HG03064 (cell line): ENCODE measurements around the gene IL16.
"Not testable (repeated sequence)": the region's sequence is repeated elsewhere in the genome, so short reads cannot be mapped to it uniquely, and the experiment has no call there.

ENCODE experiments used
- ATAC-seq: cut with Tn5 transposase; IDR thresholded peaks from one replicate; pipeline ENCODE4 v1.9.1; 2021; ENCODE audit warnings: low read depth; ENCODE audit not compliant: unreplicated experiment

Gene IL16

GRCh38 chr15:81327516-81327915 lies 130.8 kb downstream of the IL16 start:
- no peak for ATAC-seq

GRCh38 chr15:81329446-81329845 lies 132.8 kb downstream of the IL16 start:
- no peak for ATAC-seq

DNA sequence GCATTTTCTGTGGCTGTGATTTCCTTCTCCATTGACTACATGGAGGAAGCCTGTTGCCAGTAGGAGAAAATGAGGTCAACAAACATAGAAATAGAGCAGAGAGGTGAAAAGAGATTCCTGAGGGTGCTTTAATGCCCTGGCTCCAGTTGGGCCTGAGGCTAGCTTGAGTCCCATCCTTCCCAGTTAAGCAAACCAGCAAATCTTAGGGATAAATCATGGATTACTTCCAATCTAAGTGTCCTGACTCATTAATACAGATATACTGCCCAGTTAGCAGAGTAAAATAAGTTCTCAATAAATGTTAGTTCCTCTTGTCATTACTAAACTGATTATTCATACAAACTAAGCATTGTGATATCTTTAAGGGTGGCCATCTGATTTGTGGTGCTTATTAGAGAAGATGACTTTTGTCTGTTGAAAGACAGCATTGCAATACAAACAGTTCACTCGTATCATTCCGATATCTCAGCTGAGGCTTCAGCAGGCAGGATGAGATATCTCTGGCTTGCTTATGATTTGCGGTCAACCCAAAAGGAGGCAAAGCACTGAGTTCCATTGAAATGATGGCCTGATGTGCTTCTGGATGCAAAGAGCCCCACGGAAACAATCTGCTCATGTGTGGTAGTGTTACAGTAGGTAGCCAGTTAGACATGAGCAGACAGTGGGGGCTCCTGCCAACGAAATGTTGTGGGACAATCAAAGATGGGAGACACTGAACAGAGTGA lies 133.8 kb downstream of the IL16 start:
- ATAC-seq, result no peak

DNA sequence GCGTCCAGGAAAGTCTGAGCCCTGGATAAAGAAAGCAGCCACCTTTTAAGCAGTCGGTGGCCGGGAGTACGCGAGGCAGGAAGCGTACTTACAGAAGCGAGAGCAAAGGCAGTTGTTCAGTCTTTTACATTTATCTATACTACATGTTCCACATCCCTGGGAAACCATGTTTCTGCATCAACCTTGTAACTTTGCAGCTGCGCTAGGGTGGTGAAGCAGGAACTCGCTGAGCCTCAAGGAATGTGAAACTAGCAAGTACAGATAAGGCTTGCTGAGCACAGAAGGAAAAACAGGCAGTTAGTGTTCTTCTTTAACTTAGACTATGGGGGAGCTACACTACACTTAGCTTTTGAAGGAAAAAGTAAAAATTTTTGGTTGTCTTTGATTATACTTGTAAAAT lies 134.5 kb downstream of the IL16 start:
- ATAC-seq, result not testable (repeated sequence)

GRCh38 chr15:81331600-81331999 lies 134.9 kb downstream of the IL16 start:
- ATAC-seq, result no peak

DNA sequence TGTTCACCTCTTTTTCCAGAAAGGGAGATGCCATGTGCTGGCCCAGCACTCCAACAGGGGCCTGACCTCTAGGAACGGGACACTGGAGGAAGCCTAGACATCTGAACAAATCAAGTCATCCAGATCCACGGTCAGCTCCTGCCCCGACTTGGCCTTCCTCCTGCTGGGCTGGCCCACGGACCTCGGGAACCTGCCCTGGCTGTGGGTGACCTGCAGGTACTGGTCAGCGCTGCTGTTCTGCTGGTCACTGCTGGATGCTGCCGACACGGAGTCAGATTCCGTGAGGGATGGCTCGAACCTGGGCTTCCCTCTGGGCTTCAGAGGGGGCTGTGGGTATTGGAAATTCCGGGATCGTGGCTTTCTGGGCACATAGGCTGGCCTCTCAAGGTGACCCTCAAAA lies 135.6 kb downstream of the IL16 start:
- no peak for ATAC-seq

DNA sequence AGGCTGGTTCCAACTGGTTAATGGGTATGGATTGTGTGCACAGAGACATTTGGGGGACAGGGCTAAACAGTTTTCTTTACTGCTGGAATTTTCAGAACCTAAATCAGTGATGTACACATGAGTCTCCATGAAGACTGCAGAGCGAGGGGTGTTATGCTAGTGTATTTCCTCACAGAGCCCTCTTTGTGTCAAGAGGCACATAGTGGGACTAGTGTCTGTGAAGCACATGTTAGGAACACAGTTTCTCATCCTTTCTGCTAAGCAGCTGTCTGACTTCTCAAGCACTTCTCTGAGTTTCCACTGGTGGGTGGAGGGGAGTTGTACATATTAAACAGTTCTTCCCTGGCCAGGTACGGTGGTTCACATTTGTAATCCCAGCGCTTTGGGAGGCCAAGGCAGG lies 136.7 kb downstream of the IL16 start:
- no peak for ATAC-seq

GRCh38 chr15:81334768-81335435 lies 138.2 kb downstream of the IL16 start:
- no peak for ATAC-seq

- ATAC-seq, result no peak
Measured at GRCh38 chr15:81335631-81336030, 139.0 kb downstream of the IL16 start.

GRCh38 chr15:81336568-81336967 lies 139.9 kb downstream of the IL16 start:
- no peak for ATAC-seq

- no peak for ATAC-seq
Measured at GRCh38 chr15:81337241-81337640, 140.6 kb downstream of the IL16 start.

- ATAC-seq, result no peak
Measured at GRCh38 chr15:81337713-81338157, 141.1 kb downstream of the IL16 start.

DNA sequence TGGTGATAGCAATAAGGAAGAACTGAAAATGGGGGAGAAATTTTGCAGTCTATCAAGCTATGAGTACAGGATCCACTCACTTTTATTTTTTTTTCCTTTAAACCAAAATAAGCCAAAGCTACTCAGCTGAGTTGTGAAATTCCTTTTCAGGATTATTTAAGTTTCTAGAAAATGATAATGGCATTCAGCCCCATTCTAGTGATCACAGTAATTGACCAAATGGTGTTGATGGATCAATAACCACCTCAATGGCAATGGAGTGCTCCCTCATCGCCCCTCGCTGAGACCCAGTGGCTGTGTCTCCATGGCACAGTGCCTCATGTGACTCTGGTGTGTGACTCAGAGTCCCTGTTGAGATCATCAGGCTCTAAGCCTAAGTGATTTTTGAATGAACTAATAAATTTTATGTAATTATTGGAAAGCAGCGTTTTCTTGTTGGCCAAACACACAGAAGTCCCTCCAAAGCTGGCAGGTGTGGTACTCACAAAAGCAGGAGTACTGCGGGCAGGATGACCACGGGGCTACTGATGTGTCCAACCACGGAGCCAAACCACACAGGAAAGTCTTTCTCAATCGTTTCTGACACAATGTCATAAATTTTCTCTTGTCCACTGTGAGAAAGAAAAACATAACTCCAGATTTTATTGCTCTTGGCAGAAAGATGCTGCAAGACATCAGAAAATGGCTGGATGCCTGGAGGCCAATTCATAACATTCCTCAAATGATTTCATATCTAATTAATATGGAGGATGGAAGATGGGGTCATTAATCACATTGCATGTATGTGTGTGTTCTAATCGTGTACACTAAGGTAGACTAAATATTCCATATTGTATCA lies 141.7 kb downstream of the IL16 start:
- ATAC-seq, result no peak

- no peak for ATAC-seq
Measured at GRCh38 chr15:81339321-81339720, 142.6 kb downstream of the IL16 start.

- ATAC-seq, result no peak
Measured at GRCh38 chr15:81339851-81340250, 143.2 kb downstream of the IL16 start.

GRCh38 chr15:81341351-81341750 lies 144.7 kb downstream of the IL16 start:
- no peak for ATAC-seq

GRCh38 chr15:81343371-81343770 lies 146.7 kb downstream of the IL16 start:
- no peak for ATAC-seq

GRCh38 chr15:81346611-81347010 lies 149.9 kb downstream of the IL16 start:
- ATAC-seq, result no peak

GRCh38 chr15:81347910-81348309 lies 151.2 kb downstream of the IL16 start:
- ATAC-seq, result no peak

DNA sequence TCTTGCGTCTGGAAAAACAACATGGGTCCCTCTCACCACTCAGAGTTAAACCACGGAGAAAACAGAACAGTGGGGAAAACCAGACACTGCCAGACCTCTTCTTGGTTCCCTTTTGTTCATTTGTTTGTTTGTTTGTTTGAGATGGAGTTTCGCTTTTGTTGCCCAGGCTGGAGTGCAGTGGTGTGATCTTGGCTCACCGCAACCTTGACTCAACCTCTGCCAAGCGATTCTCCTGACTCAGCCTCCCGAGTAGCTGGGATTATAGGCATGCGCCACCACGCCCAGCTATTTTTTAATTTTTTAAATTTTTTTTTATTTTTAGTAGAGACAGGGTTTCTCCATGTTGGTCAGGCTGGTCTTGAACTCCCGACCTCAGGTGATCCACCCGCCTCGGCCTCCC lies 152.0 kb downstream of the IL16 start:
- not testable (repeated sequence) for ATAC-seq

DNA sequence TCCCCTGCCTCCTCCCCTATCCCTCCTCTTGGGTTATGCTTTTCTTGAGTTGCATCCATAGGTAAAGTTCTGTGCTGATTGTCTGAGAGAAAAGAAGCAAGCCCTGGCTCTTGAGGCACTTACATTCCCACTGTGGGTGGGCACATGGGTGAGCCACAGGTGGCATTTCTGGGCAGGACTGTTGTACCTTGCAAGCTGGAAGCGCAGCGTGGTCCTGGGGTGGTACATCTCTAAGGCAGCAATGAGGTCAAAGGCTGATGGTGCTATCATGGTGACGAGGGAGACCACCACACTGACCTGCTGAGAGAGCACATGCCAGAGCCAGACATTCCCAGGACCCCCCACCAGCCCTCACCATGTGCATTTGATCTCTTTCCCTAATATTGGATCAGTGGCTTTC lies 152.6 kb downstream of the IL16 start:
- ATAC-seq, result no peak
